Stimulated activated CD8-positive, alpha-beta memory T cell treated with anti-CD3 and anti-CD28 coated beads, Interleukin-7, amount 100 ng/mL, for 1 hour (primary cell): ENCODE measurements around the gene RPS6KA2.
A peak's percentile ranks its signal among the peaks of the same experiment; 100 is the strongest.
"Not testable (repeated sequence)": the region's sequence is repeated elsewhere in the genome, so short reads cannot be mapped to it uniquely, and the experiment has no call there.

Experiments
- DNase-seq, 2 donors: peaks; one replicate each; pipeline ENCODE4 v3.0.0-alpha.2; 2020; ENCODE audit warnings: low read depth in 2 of 2

The RPS6KA2 gene

GRCh38 chr6:166553563-166554271 is 73.3 kb downstream of the RPS6KA2 start:
- DNase-seq: no peak

GRCh38 chr6:166552600-166552999 is 74.5 kb downstream of the RPS6KA2 start:
- DNase-seq: no peak

GRCh38 chr6:166551754-166552495 is 75.1 kb downstream of the RPS6KA2 start:
- no peak for DNase-seq

GRCh38 chr6:166546653-166547052 is 80.4 kb downstream of the RPS6KA2 start:
- DNase-seq: no peak

GRCh38 chr6:166545156-166546034 is 81.7 kb downstream of the RPS6KA2 start:
- no peak for DNase-seq

GRCh38 chr6:166544296-166544605 is 82.8 kb downstream of the RPS6KA2 start:
- no peak for DNase-seq

GRCh38 chr6:166543603-166544295 is 83.3 kb downstream of the RPS6KA2 start:
- no peak for DNase-seq

GRCh38 chr6:166542580-166542912 is 84.5 kb downstream of the RPS6KA2 start:
- no peak for DNase-seq

- DNase-seq: no peak
Measured at GRCh38 chr6:166541876-166542579, 85.0 kb downstream of the RPS6KA2 start.

GRCh38 chr6:166541366-166541765 is 85.7 kb downstream of the RPS6KA2 start:
- DNase-seq: no peak

GRCh38 chr6:166540631-166541331 is 86.3 kb downstream of the RPS6KA2 start:
- DNase-seq: peak; percentile 6 to 24

GRCh38 chr6:166539543-166539942 is 87.5 kb downstream of the RPS6KA2 start:
- DNase-seq: no peak

GRCh38 chr6:166539011-166539385 is 88.1 kb downstream of the RPS6KA2 start:
- DNase-seq: not testable (repeated sequence)

GRCh38 chr6:166538297-166539010 is 88.6 kb downstream of the RPS6KA2 start:
- DNase-seq: no peak

GRCh38 chr6:166534658-166535406 is 92.2 kb downstream of the RPS6KA2 start:
- DNase-seq: no peak

- DNase-seq: no peak
Measured at GRCh38 chr6:166533205-166533824, 93.7 kb downstream of the RPS6KA2 start.

- no peak for DNase-seq
Measured at GRCh38 chr6:166532302-166532701, 94.7 kb downstream of the RPS6KA2 start.

- no peak for DNase-seq
Measured at GRCh38 chr6:166530211-166531095, 96.6 kb downstream of the RPS6KA2 start.
